Endothelial cell of umbilical vein (primary cell): ENCODE measurements around the gene FAM161B.

ENCODE experiments used
- MYC ChIP-seq: IDR thresholded peaks from one replicate; pipeline ENCODE4 v1.6.1; 2011; ENCODE audit warnings: mild to moderate bottlenecking, low read depth, low read length
- POLR2AphosphoS5 ChIP-seq: IDR thresholded peaks from 2 replicates; pipeline ENCODE4 v1.6.1; 2012; ENCODE audit warnings: low read depth, mild to moderate bottlenecking, control low read depth, low read length, moderate library complexity; ENCODE audit not compliant: insufficient read depth
- TF ChIP-seq, protein P1 (sequence below): IDR thresholded peaks from 2 replicates; pipeline ENCODE4 v1.6.1; 2011; ENCODE audit not compliant: insufficient read depth, insufficient read length
- TF ChIP-seq, protein P2 (sequence below), 2 donors: IDR thresholded peaks; 1 replicate in 1 of 2; 2 replicates in 1 of 2; pipeline ENCODE4 v1.5.1; 2011; ENCODE audit warnings: low read length in 2 of 2, mild to moderate bottlenecking in 2 of 2, moderate library complexity in 2 of 2, control low read depth in 1 of 2, inconsistent platforms in 1 of 2, low read depth in 1 of 2; ENCODE audit not compliant: insufficient read depth in 1 of 2; ENCODE audit errors: extremely low read depth in 1 of 2

DNA sequence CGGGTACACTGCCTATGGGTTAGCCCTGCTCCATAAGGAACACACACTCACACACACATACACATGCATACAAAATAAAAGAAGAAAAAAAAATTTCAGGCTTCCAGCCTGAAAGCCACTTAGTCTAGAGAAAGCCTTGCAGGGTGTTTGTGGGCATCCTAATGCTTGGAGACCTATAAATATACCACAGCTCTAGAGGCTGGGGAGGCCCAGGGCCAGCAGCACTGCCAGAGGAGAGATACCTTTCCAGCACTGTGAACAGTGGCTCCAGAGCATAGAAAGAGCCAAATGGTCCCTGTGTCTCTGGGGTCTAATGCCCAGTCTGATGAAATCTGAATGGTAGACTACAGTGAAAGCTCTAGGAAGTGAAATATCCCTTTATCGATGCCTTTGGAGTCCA, 12.9 kb downstream of the FAM161B start:
- TF ChIP-seq, protein P1, sequence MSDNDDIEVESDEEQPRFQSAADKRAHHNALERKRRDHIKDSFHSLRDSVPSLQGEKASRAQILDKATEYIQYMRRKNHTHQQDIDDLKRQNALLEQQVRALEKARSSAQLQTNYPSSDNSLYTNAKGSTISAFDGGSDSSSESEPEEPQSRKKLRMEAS = no peak
- TF ChIP-seq, protein P2, sequence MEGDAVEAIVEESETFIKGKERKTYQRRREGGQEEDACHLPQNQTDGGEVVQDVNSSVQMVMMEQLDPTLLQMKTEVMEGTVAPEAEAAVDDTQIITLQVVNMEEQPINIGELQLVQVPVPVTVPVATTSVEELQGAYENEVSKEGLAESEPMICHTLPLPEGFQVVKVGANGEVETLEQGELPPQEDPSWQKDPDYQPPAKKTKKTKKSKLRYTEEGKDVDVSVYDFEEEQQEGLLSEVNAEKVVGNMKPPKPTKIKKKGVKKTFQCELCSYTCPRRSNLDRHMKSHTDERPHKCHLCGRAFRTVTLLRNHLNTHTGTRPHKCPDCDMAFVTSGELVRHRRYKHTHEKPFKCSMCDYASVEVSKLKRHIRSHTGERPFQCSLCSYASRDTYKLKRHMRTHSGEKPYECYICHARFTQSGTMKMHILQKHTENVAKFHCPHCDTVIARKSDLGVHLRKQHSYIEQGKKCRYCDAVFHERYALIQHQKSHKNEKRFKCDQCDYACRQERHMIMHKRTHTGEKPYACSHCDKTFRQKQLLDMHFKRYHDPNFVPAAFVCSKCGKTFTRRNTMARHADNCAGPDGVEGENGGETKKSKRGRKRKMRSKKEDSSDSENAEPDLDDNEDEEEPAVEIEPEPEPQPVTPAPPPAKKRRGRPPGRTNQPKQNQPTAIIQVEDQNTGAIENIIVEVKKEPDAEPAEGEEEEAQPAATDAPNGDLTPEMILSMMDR (IDR thresholded peaks at IDR 0.05; ENCODE audit: extremely low read depth in 1 of 2, insufficient read depth in 1 of 2, low read depth in 1 of 2, low read length in 2 of 2) = no peak
- TF ChIP-seq POLR2AphosphoS5 = no peak
- no peak for TF ChIP-seq MYC
